ENCODE data around the gene KIAA1958.

Gene KIAA1958

DNA sequence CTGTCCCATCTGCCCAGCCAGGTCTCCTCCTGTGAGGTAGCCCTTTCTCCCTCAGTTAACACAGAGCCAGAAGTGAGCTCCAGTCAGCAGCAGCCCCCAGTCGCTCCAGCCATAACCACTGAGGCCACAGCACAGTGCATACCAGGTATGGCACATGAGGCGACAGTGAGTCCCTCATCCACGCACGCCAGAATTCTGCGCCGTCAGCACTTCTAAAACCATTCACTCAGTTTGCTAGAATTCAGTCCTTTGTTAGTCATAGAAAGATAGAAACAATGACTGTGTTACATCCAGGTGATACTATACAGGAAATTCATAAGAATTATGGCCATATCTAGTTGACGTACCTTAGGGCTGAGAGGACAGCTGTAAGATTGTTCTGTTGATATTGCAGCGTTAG, 88.5 kb downstream of the KIAA1958 start:
- TF ChIP-seq TEAD4 (IDR thresholded peaks at IDR 0.05) (no peak), EP300 (IDR thresholded peaks at IDR 0.05; ENCODE audit: borderline replicate concordance) (no peak), FOXM1 (IDR thresholded peaks at IDR 0.05; ENCODE audit: borderline replicate concordance, low read depth) (no peak), TCF12 (IDR thresholded peaks at IDR 0.05; ENCODE audit: low read depth) (no peak)
- TF ChIP-seq, protein P1, sequence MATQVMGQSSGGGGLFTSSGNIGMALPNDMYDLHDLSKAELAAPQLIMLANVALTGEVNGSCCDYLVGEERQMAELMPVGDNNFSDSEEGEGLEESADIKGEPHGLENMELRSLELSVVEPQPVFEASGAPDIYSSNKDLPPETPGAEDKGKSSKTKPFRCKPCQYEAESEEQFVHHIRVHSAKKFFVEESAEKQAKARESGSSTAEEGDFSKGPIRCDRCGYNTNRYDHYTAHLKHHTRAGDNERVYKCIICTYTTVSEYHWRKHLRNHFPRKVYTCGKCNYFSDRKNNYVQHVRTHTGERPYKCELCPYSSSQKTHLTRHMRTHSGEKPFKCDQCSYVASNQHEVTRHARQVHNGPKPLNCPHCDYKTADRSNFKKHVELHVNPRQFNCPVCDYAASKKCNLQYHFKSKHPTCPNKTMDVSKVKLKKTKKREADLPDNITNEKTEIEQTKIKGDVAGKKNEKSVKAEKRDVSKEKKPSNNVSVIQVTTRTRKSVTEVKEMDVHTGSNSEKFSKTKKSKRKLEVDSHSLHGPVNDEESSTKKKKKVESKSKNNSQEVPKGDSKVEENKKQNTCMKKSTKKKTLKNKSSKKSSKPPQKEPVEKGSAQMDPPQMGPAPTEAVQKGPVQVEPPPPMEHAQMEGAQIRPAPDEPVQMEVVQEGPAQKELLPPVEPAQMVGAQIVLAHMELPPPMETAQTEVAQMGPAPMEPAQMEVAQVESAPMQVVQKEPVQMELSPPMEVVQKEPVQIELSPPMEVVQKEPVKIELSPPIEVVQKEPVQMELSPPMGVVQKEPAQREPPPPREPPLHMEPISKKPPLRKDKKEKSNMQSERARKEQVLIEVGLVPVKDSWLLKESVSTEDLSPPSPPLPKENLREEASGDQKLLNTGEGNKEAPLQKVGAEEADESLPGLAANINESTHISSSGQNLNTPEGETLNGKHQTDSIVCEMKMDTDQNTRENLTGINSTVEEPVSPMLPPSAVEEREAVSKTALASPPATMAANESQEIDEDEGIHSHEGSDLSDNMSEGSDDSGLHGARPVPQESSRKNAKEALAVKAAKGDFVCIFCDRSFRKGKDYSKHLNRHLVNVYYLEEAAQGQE (IDR thresholded peaks at IDR 0.05; ENCODE audit: low read depth): no peak
- TF ChIP-seq, protein P2, sequence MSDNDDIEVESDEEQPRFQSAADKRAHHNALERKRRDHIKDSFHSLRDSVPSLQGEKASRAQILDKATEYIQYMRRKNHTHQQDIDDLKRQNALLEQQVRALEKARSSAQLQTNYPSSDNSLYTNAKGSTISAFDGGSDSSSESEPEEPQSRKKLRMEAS (IDR thresholded peaks at IDR 0.05): no peak

DNA sequence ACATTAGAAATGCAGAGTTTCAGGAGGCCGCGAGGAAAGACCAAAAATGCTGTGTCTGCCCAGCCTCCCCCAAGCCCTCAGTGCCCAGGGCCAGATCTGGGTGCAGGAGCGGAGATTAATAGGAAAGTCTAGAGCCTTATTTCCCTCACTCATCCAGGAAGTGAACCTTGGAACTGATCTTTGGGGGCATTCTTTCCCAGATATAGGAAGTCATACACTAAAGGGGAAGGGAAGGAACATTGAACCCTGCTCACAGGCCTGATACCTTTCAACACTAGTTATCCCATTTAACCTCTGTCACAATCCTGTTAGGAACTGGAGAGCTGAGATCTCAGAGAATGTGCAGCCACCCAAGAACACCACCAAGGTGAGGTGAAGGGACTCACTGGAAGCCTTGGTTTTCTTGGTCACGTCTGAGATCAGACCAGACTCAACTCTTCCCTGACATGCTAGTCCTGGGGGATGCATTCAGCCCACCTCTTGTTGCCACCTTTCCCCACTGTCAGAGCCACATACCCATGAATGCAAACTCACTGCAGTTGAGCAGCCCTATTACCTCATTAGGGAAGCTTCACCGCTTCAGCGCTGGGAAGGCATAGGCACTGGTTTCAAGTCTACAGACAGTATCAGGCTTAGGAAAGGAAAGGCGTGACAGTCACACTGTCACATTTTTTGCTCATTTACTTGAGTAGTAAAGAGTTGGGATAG, 95.0 kb downstream of the KIAA1958 start:
- TF ChIP-seq, protein P1 (IDR thresholded peaks at IDR 0.05; ENCODE audit: low read depth): no peak
- no peak for TF ChIP-seq TCF12 (IDR thresholded peaks at IDR 0.05; ENCODE audit: low read depth)
- no peak for TF ChIP-seq YY1 (IDR thresholded peaks at IDR 0.05; ENCODE audit: low read depth)
- no peak for TF ChIP-seq FOXM1 (IDR thresholded peaks at IDR 0.05; ENCODE audit: borderline replicate concordance, low read depth)
- no peak for TF ChIP-seq RAD21 (IDR thresholded peaks at IDR 0.05; ENCODE audit: low read depth)
- TF ChIP-seq CREB1 (IDR thresholded peaks at IDR 0.05; ENCODE audit: low read depth): no peak

DNA sequence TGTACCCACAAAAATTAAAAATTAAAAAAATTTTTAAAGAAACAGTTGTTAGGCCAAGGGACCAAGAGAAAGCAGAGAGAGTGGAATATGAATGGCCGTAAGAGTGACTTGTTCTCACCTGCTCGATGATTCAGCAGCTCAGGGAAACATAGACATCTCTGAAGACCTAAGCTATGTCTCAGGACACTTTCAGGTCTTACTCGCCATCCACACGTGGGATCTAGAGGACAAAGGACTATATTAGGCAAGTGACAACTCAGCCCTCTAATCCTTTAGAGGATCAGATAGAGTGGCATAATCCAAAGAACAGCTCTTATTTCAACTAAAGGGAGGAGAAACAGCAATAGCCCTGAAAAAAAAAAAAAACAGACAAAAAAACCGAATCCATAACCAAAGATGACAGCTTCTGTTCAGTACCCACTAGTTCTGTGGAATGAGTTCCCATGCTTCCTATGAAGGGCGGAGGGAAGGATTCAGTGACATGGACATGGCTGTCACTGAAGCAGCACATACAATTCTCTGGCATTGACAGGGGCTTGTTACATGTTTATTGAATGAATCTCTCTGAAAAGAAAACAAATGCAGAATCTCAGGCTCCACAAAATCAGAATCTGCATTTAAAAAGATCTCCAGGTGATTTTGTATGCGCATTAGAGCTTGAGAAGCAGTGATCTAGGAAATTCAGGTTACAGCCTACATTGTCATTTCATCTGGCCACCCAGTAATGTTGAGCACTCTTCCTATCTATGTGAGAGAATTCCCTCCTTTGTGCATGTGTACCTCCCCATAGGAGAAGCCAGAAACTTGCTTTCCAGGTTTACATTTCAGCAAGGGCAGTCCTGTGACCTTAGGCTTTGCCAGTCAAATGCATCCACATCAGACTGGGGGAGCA, 96.0 kb downstream of the KIAA1958 start:
- TF ChIP-seq ZBTB7A (IDR thresholded peaks at IDR 0.05; ENCODE audit: low read depth): no peak

DNA sequence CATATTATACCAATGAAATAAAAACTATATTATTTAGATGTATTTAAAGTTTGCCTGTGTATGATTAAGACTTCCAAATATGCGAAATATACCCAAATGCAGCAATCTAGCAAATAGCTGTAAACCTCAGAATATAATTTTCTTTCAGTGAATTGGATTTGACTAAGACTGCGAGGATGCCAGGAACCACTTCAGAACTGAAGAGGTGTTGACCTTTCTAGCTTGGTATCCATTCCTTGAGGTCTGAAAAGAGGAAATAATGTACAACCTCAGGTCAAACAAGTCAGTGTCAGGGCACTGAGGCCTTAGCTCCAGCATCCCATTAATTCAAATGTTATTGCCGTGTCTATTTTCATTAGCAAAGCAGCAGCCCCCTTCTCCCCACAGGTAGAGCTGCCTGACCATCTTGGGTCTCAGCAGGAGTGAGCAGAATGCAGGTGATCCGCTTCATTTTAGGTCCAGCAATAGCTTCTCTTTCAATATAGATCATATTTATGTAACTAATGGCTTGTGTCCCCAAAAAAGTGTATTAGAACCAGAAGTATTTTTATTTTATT, 100.0 kb downstream of the KIAA1958 start:
- TF ChIP-seq, protein P1 (IDR thresholded peaks at IDR 0.05; ENCODE audit: low read depth): no peak
- TF ChIP-seq TAF1 (IDR thresholded peaks at IDR 0.05; ENCODE audit: low read depth) (no peak), TEAD4 (IDR thresholded peaks at IDR 0.05) (no peak), FOXM1 (IDR thresholded peaks at IDR 0.05; ENCODE audit: borderline replicate concordance, low read depth) (no peak), RAD21 (IDR thresholded peaks at IDR 0.05; ENCODE audit: low read depth) (no peak), TCF12 (IDR thresholded peaks at IDR 0.05; ENCODE audit: low read depth) (no peak), NFIC (IDR thresholded peaks at IDR 0.05) (no peak), ZBTB7A (IDR thresholded peaks at IDR 0.05; ENCODE audit: low read depth) (no peak), EGR1 (IDR thresholded peaks at IDR 0.05) (no peak), EP300 (IDR thresholded peaks at IDR 0.05; ENCODE audit: borderline replicate concordance) (no peak), YY1 (IDR thresholded peaks at IDR 0.05; ENCODE audit: low read depth) (no peak), CREB1 (IDR thresholded peaks at IDR 0.05; ENCODE audit: low read depth) (no peak)
- TF ChIP-seq, protein P3, sequence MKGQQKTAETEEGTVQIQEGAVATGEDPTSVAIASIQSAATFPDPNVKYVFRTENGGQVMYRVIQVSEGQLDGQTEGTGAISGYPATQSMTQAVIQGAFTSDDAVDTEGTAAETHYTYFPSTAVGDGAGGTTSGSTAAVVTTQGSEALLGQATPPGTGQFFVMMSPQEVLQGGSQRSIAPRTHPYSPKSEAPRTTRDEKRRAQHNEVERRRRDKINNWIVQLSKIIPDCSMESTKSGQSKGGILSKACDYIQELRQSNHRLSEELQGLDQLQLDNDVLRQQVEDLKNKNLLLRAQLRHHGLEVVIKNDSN (IDR thresholded peaks at IDR 0.05): no peak
- TF ChIP-seq, protein P2 (IDR thresholded peaks at IDR 0.05): no peak

DNA sequence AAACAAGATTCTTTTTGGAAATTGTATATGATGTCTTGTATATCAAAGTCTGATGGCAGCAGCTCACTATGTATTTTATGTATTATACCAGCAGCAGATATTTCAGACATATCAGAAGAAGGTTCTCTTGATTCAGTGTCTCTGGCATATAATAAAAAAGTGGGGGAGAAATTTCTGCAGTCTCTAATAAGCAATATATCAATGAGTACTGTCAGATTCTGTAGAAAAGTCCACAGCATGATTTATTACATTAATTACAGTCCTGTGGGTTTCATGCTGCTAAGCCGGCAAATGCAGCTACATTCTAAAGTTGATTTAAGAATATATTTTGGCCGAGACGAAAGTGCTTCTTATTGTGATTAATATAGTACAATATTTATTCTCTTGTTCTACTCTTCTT, 113.1 kb downstream of the KIAA1958 start:
- TF ChIP-seq ZBTB7A (IDR thresholded peaks at IDR 0.05; ENCODE audit: low read depth) (no peak), TEAD4 (IDR thresholded peaks at IDR 0.05) (no peak), RAD21 (IDR thresholded peaks at IDR 0.05; ENCODE audit: low read depth) (no peak), CEBPB (IDR thresholded peaks at IDR 0.05) (no peak), EGR1 (IDR thresholded peaks at IDR 0.05) (no peak), NFIC (IDR thresholded peaks at IDR 0.05) (no peak), TAF1 (IDR thresholded peaks at IDR 0.05; ENCODE audit: low read depth) (no peak), TCF12 (IDR thresholded peaks at IDR 0.05; ENCODE audit: low read depth) (no peak), FOXM1 (IDR thresholded peaks at IDR 0.05; ENCODE audit: borderline replicate concordance, low read depth) (no peak), YY1 (IDR thresholded peaks at IDR 0.05; ENCODE audit: low read depth) (no peak), CREB1 (IDR thresholded peaks at IDR 0.05; ENCODE audit: low read depth) (no peak), EP300 (IDR thresholded peaks at IDR 0.05; ENCODE audit: borderline replicate concordance) (no peak)
- TF ChIP-seq, protein P3 (IDR thresholded peaks at IDR 0.05): no peak
- TF ChIP-seq, protein P1 (IDR thresholded peaks at IDR 0.05; ENCODE audit: low read depth): no peak
- TF ChIP-seq, protein P2 (IDR thresholded peaks at IDR 0.05): no peak

Measured in Ishikawa (cell line).